Measurements from ENCODE around the gene SUN3. TPM values are rescaled to one million over a fixed set of nuclear protein-coding genes. Genes with fewer than 3 reads are reported as not detected.

The SUN3 gene
- total RNA-seq, 1 experiment from 2014 or later: not detected

GRCh38 chr7:47956220-47956619 is 72.7 kb downstream of the SUN3 start:
- H2AK5ac ChIP-seq (ENCODE audit: insufficient read length, low read length): no peak overlapping the region
- no peak overlapping the region for H3K4ac ChIP-seq (ENCODE audit: low read depth, low read length)
- H3K23ac ChIP-seq (ENCODE audit: insufficient read length, low read depth, low read length): no peak overlapping the region
- H3K4me1 ChIP-seq (ENCODE audit: insufficient read depth, low read length): no peaks in the 10 kb centered on the region
- H2AFZ ChIP-seq (ENCODE audit: low read length): no peak overlapping the region
- H3T11ph ChIP-seq (ENCODE audit: low read length): no peak overlapping the region
- DNase-seq: no peak
- Mint-ChIP-seq H3K27me3 (ENCODE audit: low read depth) (no peaks in the 10 kb centered on the region), H3K9me3 (peaks cover 13 to 15% of the 10 kb centered on the region in 2 experiments; a peak in 4 of 5 replicates), H3K27ac (no peak overlapping the region), H3K4me3 (no peak overlapping the region), H3K36me3 (ENCODE audit: insufficient read depth in 1 of 3, low read depth in 3 of 3) (peaks cover 24 to 44% (median 43%) of the 10 kb centered on the region in 3 experiments), H3K4me1 (peaks cover 20 to 23% of the 10 kb centered on the region in 2 experiments)
- no peak overlapping the region for H4K91ac ChIP-seq (ENCODE audit: insufficient read length, low read depth, low read length)
- no peak overlapping the region for H2BK20ac ChIP-seq (ENCODE audit: low read depth, low read length, poor library complexity, severe bottlenecking)
- H3K27ac ChIP-seq (ENCODE audit: insufficient read length, low read depth, low read length): no peak overlapping the region
- H3K27me3 ChIP-seq (ENCODE audit: insufficient read depth, low read length): no peaks in the 10 kb centered on the region
- H2BK5ac ChIP-seq (ENCODE audit: insufficient read length, low read length): no peak overlapping the region
- no peak overlapping the region for H2BK120ac ChIP-seq (ENCODE audit: low read depth, low read length, poor library complexity, severe bottlenecking)
- no peak for TF ChIP-seq CTCF (conservative IDR thresholded peaks at IDR 0.05)
- no peaks in the 10 kb centered on the region for H3K9me3 ChIP-seq (ENCODE audit: control insufficient read depth, low read depth, low read length)
- no peak overlapping the region for H4K5ac ChIP-seq (ENCODE audit: insufficient read length, low read depth, low read length)
- H4K8ac ChIP-seq (replicated peaks; ENCODE audit: insufficient read length, low read depth, low read length): no peak overlapping the region
- H2BK15ac ChIP-seq (ENCODE audit: low read depth, low read length): no peak overlapping the region
- no peak overlapping the region for H3K4me2 ChIP-seq (ENCODE audit: insufficient read depth, insufficient read length, low read length)
- no peak overlapping the region for H2BK12ac ChIP-seq (ENCODE audit: insufficient read length, low read depth, low read length)
- no peak overlapping the region for H3K18ac ChIP-seq (ENCODE audit: insufficient read length, low read depth, low read length)
- H3K56ac ChIP-seq (ENCODE audit: insufficient read length, low read depth, low read length): no peak overlapping the region
- WGBS (ENCODE audit: extremely low coverage, insufficient read length, low lambda C conversion rate): no CpG with 5 or more reads among the region's 6 CpGs
- H3K23me2 ChIP-seq (ENCODE audit: insufficient read length, low read depth, low read length, poor library complexity, severe bottlenecking): no peaks in the 10 kb centered on the region
- no peak overlapping the region for H3K9ac ChIP-seq (ENCODE audit: extremely low read depth, insufficient read length, low read length)
- no peaks in the 10 kb centered on the region for H4K20me1 ChIP-seq (ENCODE audit: control insufficient read depth, insufficient read depth, insufficient read length)
- H3K79me1 ChIP-seq (ENCODE audit: insufficient read depth, low read depth, low read length, poor library complexity, severe bottlenecking): no peaks in the 10 kb centered on the region
- H3K14ac ChIP-seq (ENCODE audit: insufficient read depth, low read length): no peak overlapping the region
- H3K79me2 ChIP-seq (ENCODE audit: insufficient read depth, low read length): no peaks in the 10 kb centered on the region
